Stimulated activated CD4-positive, alpha-beta T cell treated with anti-CD3 and anti-CD28 coated beads, Interleukin-4, amount 100 ng/mL, for 4 hours (primary cell): Measurements from ENCODE around the gene CCDC167.

Experiments
- DNase-seq, 2 experiments: peaks; one replicate each; pipeline ENCODE4 v3.0.0-alpha.2; 2020

CCDC167 gene

GRCh38 chr6:37528541-37528940 is 28.8 kb upstream of the CCDC167 start:
- DNase-seq = no peak

DNA sequence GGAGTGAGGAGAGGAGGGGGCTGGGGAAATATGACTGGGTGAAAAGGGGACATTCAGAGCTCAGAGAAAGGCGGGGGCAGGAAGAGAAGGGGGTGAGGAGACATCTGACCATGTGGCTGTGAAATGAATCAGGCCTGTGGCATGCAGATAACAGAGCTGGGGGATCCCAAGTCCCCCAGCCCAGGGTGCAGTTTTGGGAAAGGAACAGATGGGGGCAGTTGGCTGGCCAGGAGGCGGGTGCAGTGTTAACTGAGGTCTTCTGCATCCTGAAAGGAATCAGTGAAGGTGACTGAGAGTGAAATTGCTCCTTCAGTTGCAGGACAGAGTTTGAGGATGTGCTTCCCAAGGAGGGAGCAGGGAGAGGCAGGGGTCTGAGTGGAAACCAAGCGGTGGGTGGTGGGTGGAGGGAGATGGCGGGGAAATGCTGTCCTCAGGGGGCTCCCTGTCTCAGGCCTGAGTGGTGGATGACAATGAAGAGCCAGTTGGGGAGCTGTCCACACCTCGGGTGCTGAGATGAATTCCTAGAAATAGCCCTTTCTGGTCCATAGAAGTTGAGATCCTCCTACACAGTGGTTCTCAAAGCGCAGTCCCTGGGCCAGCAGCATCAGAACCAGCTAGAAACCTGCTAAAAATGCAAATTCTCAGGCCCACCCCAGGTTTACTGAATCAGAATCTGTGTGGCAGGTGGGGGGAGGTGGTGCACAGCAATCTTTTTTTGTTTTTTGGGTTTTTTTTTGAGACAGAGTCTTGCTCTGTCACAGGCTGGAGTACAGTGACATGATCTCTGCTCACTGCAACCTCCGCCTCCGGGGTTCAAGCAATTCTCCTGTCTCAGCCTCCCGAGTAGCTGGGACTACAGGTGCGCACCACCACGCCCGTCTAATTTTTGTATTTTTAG is 26.0 kb upstream of the CCDC167 start:
- no peak for DNase-seq

GRCh38 chr6:37524970-37525318 is 25.3 kb upstream of the CCDC167 start:
- DNase-seq = no peak

- DNase-seq = no peak
Measured at GRCh38 chr6:37524025-37524969, 24.6 kb upstream of the CCDC167 start.

DNA sequence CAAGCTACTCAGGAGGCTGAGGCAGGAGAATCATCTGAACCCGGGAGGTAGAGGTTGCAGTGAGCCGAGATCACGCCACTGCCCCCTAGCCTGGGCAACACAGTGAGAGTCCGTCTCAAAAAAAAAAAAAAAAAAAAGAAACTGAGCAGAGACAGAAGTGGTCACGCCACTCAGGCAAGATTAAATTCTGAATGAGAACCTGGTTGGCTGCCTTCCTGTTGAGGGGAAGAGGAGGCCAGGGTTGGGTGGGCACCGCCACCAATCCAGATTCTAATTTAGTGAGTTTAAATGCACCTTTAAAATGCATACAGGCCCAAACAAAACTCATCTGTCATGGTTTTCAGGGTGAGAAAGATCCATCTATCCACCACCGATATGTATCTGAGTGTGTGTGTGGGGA is 23.7 kb upstream of the CCDC167 start:
- no peak for DNase-seq

- no peak for DNase-seq
Measured at GRCh38 chr6:37522836-37523235, 23.1 kb upstream of the CCDC167 start.

DNA sequence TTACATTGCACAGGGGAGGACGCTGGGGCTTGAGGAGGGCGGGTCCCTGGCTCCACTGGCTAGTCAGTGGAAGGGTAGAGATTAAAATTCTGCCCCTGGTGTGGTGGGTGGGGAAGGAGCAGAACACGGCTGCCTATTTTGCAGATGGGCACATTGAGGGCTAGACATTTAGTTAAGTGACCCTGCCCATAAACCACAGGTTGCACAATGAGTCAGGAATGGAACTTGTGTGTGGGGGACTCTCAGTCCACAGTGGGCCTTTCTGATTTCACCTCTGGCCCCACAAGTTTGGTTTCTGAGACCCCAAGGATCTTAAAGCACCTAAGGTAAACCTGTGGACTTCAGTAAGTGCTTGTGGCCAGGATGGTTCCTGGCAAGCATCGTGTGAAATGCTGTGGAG is 22.0 kb upstream of the CCDC167 start:
- DNase-seq = no peak

DNA sequence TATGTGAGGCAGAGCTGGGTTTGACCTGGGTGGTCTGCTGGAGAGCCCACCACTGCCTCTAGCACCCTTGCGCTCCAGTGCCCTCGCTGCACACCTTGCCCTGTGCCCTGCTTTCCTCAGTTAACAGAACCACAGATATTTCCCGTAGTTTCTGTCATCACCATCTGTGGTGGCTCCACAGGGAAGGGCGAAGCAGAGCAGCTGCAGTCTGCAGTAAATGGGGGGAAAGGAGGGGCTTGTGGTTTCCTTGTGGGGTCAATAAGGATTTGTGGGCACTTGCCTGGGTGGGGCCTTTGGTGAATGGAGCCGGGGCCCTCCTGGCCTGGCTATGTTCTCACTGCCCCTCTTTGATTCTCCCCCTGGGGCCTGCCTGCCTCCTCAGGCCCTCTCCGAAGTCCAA is 21.2 kb upstream of the CCDC167 start:
- DNase-seq = no peak

- DNase-seq = no peak
Measured at GRCh38 chr6:37519461-37519860, 19.8 kb upstream of the CCDC167 start.

DNA sequence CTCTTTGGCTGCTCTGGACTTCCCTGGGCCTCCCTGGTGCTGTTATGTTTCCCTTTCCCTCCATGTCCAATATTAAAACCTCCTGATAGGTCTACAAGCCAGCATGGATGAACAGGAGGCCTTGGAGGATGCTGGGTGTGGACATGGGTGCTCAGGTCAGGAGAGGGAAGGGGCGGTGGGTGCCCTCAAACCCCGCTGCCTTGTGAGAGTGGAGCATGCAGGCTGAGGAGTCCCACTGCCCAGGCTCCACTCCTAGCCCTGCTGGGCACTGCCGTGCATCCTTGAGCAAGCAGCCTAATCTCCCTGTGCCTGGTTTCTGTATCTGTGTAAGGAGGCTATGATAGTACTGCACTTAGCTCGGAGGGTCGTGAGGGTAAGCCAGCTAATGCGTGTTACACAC is 18.4 kb upstream of the CCDC167 start:
- no peak for DNase-seq

DNA sequence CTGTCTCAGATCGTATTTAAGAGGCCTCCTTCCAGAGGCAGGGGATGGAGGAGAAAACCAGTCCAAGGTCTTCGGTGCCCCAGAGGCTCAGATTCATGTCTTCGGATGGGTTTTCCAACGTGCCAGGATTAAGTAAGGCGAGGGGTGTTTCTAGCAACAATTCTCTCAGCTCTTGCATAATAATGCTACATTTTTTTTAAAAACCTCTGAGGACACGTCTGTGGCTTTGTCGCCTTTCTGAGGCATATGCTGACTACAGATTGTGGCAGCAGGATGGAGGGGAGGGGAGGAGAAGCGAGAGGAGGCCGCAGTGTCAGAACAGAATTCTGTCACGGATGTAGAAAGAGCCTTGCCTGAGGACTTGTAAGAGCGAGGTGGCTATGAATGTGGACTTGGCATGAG is 17.7 kb upstream of the CCDC167 start:
- DNase-seq = peak; percentile 55 to 70

- no peak for DNase-seq
Measured at GRCh38 chr6:37516920-37517405, 17.3 kb upstream of the CCDC167 start.

- peak; percentile 79 to 89 for DNase-seq
Measured at GRCh38 chr6:37516076-37516919, 16.6 kb upstream of the CCDC167 start.

DNA sequence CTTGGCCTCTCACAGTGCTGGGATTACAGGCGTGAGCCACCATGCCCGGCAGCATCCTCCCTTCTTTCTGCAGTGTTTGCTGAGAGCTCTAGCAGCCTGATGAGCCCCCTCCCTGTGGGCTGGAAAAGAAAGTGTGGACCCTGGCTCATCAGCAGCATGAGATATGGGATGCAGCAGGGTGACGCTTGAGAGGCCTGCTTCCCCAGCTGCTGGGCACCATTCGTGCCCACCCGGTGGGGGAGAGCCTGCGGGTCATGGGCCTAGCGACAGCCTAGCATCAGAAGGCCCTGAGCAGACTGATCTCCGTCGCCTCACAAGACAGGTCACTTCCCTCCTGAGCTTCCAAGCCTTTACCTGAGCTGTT is 16.0 kb upstream of the CCDC167 start:
- DNase-seq = no peak

DNA sequence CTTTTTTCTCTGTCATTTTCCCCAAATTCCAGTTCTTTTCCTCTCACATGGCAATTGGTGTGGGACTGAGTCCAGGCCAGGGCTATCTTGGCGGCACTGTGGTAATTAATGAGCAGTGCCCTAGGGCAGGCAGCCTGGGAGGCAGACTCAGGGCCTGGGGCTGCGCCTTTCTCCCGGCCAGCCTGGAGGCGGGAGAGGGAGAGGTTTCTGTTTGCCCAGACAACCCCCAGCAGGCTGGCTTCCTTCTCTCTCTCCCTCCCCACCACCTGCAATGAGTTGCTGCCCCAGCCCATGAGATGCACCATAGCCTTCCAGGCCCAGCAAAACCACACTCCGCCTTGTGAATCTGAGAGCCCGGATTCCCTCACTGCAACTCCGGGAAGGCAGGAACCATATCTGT is 15.1 kb upstream of the CCDC167 start:
- no peak for DNase-seq

DNA sequence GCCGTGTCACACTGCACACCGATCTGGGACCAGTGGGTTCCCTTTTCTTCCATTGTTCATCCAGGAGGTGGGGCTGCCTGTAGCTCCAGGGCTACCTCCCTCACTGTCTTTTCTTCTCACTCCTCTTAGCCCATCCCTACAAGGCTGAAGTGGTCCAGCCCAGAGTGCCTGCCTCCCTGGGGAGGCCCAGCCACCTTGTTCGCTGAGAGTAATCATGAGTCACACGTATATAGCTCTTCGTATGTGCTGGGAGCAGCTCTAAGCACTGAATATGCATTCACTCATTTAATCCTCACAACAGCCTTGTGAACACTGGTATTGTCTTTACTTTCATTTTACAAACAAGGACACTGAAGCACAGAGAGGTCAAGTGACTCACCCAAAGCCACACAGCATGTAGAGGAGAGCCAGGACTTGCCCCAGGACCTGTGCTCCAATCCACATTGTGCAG is 14.7 kb upstream of the CCDC167 start:
- peak in 1 of 2 experiments; percentile 39 for DNase-seq

GRCh38 chr6:37513576-37513975 is 13.9 kb upstream of the CCDC167 start:
- no peak for DNase-seq

DNA sequence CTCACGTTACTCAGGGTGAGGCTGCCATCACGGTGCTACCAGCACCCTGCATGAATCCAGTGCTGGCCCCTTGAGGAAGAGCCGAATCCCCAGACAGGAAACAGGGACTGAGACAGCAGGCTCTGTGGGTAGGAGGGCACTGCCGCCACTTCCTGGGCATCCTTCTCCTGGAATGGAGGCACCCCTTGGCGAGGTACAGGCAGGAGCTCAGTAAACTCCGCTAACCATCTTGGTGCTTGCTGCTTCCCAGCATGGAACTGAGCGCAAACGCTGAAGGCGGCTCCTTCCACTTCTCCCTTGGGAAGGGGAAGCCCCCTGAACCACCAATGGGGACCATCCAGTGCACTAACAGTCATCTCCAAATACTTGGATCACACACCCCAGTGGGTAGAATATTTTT is 13.5 kb upstream of the CCDC167 start:
- DNase-seq = no peak

- no peak for DNase-seq
Measured at GRCh38 chr6:37512400-37513011, 12.8 kb upstream of the CCDC167 start.

DNA sequence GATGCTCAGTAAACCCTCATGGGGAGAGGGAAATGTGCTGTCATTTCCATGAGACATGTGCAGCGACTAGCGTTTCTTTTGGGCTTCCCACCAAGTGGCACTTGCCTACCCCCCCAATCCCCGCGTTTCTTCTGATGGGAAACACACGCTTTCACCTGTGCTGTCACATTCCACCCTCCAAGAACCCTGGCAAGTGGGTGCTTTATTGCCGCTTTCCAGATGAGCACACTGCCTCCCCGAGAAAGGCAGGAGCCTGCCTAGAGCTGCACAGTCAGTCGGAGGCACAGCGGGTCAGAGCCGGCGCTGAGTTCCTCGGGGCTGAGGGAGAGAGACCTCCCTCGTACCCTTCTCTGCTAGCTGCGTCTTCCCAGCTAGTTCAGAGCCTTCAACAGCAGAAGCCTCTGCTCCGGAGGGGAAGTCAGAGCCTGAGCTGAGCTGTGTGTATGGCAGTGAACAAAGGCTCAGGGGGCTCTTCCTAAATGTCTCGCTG is 12.3 kb upstream of the CCDC167 start:
- DNase-seq = no peak

DNA sequence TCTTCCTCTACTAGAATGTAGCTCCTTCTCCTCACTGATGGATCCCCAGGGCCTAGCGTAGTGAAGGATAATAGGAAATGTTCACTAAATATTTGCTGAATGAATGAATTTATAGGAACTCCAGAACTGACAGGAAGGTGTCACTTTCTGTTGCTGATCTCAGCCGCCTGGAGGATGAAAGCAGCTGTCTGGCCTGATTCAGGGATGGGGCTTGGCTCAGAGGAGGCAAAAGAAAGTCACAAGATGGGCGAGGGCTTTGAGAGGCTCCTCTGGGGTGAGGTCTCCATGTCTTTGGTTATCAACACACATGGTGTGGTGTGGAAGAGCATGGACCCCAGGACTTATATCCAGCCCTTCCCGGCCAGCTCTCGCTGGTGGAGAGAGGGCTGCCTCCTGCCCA is 11.5 kb upstream of the CCDC167 start:
- DNase-seq = no peak
